AG10803 (cell line): Measurements from ENCODE around the gene RPS6KA3.

ENCODE experiments used
- DNase-seq: peaks from one replicate; pipeline ENCODE4 v3.0.0; 2010; ENCODE audit warnings: low read depth
- H3K4me3 ChIP-seq: 2 replicates; pipeline ENCODE4 v1.5.1; 2011; ENCODE audit warnings: mild to moderate bottlenecking, low read length, control low read depth
- CTCF ChIP-seq: conservative IDR thresholded peaks from 2 replicates; pipeline ENCODE4 v1.5.1; 2011; ENCODE audit warnings: mild to moderate bottlenecking, low read length, control low read depth, inconsistent platforms

Gene RPS6KA3

DNA sequence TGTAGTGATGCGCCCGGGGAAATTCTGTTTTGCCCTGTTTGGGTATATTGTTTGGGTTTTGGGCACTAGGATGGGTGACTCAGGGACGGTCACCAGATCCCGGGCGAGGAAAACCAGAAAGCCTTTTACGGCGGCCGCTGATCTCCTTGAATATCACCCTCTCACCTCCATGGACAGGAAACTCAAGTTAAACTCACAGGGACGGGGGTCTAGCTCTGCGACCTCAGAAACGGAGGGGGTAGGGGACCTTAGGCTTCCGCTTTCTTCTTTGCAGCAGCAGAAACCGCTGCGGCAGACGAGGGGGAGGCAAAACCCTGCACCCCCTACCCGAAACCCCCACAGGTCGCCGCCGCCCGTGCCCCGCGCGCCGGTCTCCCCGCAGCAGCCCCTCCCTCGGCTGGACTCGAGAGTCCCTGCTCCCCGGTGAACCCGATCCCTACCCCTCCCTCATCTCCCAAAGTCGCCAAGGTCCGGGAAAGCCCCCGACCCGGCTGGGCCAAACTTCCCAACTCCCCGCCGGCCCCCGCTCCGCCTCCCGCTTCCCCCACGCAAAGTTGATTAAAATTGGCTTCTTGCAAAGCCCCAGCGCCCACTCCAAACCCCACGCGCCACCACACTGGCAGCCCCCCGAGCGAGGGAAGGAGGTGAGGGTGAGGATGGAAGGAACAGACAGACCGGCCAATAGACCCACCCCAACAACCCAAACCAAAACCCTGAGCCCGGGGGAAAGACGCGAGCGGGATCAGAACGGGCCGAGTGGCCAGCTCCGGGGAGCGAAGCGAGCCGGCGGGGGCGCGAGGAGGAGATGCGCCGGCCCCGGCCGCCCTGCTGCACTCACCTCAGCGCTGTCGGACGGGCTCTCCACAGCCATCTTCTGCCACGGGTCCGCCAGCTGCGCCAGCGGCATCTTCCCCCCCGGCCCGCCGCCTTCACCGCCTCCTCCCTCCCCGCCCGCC is 705 bp downstream of the RPS6KA3 start:
- DNase-seq = peak; percentile 6
- TF ChIP-seq CTCF = no peak
- H3K4me3 ChIP-seq = peak overlapping the region; percentile 75

DNA sequence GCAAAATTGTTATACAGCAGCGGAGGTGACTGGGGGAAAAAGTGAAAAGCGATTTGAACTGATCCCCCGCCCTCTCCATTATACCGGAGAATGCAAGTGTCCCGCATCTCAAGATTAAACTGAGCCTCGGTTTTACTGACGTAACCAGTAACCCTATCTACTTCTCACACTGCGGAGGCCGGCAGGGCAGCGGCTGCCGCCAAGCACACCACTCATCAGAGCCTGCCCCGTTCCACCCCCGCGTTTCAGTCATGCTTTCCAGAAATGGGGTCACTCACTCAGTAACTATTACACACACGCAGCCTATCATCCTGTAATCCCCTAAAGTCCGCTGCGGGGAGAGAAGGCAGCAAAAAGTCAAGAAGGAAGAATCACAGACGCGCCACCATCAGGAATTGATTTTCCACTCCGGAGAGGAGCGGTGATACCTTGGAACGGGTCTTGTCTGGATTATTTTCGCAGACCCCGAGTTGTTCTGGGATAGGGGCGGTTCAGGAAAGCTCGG is 1.4 kb downstream of the RPS6KA3 start:
- TF ChIP-seq CTCF = no peak
- peak; percentile 64 for DNase-seq
- H3K4me3 ChIP-seq = peak overlapping the region; percentile 75

- DNase-seq = peak; percentile 15
These were observed 3.2 kb downstream of the RPS6KA3 start for GRCh38 chrX:20263474-20263873.

DNA sequence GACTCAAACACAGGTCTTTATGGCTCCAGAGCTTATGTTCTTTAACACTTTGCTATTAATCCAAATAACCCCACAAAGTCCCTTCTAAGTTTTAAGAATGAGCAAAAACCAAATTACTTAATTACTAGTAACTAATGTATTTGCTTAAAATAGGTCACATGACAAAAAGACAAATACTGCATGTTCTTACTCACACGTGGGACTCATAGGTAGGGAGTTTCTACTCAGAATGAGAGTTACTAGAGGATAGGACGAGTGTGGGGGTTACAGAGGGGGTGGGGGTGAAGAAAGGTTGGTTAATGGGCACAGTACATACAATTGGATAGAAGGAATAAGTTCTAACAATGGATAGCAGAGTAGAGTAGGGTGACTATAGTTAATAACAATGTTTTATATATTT is 5.8 kb downstream of the RPS6KA3 start:
- no peak overlapping the region for H3K4me3 ChIP-seq
- no peak for DNase-seq
- TF ChIP-seq CTCF = no peak

More at GRCh38 chrX:20263474-20263873, 3.2 kb downstream of the RPS6KA3 start:
- H3K4me3 ChIP-seq = no peak overlapping the region
- TF ChIP-seq CTCF = no peak

- H3K4me3 ChIP-seq = no peak overlapping the region
- peak; percentile 21 for DNase-seq
- no peak for TF ChIP-seq CTCF
These were observed 11.9 kb downstream of the RPS6KA3 start for GRCh38 chrX:20254712-20255299.

DNA sequence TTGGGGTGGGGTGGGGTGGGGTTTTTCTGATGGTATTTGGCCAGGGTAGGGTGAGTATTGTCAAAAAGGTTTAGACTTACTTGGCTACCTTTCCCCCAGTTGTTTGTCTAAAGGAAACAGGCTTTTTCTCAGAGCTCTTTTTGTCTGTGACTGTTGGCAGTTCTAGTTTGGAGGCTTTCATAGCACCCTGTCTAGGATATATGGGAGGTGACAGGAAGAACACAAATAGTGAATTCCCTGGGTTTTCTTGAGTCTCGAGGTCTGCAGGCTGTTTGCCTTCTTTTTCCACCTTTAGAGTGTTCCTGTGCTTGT is 13.5 kb downstream of the RPS6KA3 start:
- no peak overlapping the region for H3K4me3 ChIP-seq
- no peak for DNase-seq
- TF ChIP-seq CTCF = no peak
